GM13977 (cell line): ENCODE measurements around the gene STX11.

Experiments
- DNase-seq: peaks from one replicate; pipeline ENCODE4 v3.0.0; 2012; ENCODE audit warnings: low spot score
- CTCF ChIP-seq: IDR thresholded peaks from 2 replicates; pipeline ENCODE4 v1.5.1; 2012; ENCODE audit warnings: mild to moderate bottlenecking, control low read depth; ENCODE audit not compliant: insufficient read depth; ENCODE audit errors: extremely low read depth, missing control alignments
- in situ Hi-C: fragments of 300-500 bp; cut with MboI; formaldehyde crosslinking; loops from one replicate; pipeline ENCODE4 v1.12.0; 2022; ENCODE audit warnings: low sequenced_read_pairs, low pct_unique_long_range_greater_than_20kb, mixed read lengths, inconsistent platforms; ENCODE audit not compliant: unreplicated experiment

The STX11 gene

GRCh38 chr6:144186817-144187625 lies 36.7 kb downstream of the STX11 start:
- no peak for TF ChIP-seq CTCF
- DNase-seq = no peak
- in situ Hi-C loops = no loop called here

- TF ChIP-seq CTCF = no peak
- DNase-seq = no peak
- in situ Hi-C loops = no loop called here
These were observed 39.0 kb downstream of the STX11 start for GRCh38 chr6:144189351-144189750.

GRCh38 chr6:144190080-144190479 lies 39.8 kb downstream of the STX11 start:
- no peak for DNase-seq
- in situ Hi-C loops = no loop called here
- no peak for TF ChIP-seq CTCF

GRCh38 chr6:144190593-144190992 lies 40.3 kb downstream of the STX11 start:
- in situ Hi-C loops = no loop called here
- no peak for DNase-seq
- TF ChIP-seq CTCF = peak; percentile 4

- TF ChIP-seq CTCF = no peak
- DNase-seq = no peak
- in situ Hi-C loops = no loop called here
These were observed 42.9 kb downstream of the STX11 start for GRCh38 chr6:144193181-144193580.

- no peak for TF ChIP-seq CTCF
These were observed 44.0 kb downstream of the STX11 start for GRCh38 chr6:144194293-144194810.

More at GRCh38 chr6:144194293-144194810, 44.0 kb downstream of the STX11 start:
- DNase-seq = no peak
- in situ Hi-C loops = no loop called here
